ENCODE measurements around the gene MED23.

The MED23 gene

GRCh38 chr6:131627724-131628682, at the start of gene MED23:
MED23 (minus strand) TSS chr6:131628242; CDS start chr6:131628049, 193 bp downstream.
- FAIRE-seq: no peak

GRCh38 chr6:131673184-131673583, 45.1 kb upstream of the MED23 start:
- FAIRE-seq: no peak

GRCh38 chr6:131669891-131670290, 41.8 kb upstream of the MED23 start:
- no peak for FAIRE-seq

GRCh38 chr6:131663578-131664165, 35.6 kb upstream of the MED23 start:
- FAIRE-seq: no peak

GRCh38 chr6:131660195-131660594, 32.2 kb upstream of the MED23 start:
- FAIRE-seq: no peak

- FAIRE-seq: no peak
These were observed 30.2 kb upstream of the MED23 start for GRCh38 chr6:131658287-131658686.

- FAIRE-seq: no peak
These were observed 29.6 kb upstream of the MED23 start for GRCh38 chr6:131657630-131658111.

GRCh38 chr6:131657222-131657621, 29.2 kb upstream of the MED23 start:
- no peak for FAIRE-seq

- FAIRE-seq: no peak
These were observed 28.6 kb upstream of the MED23 start for GRCh38 chr6:131656667-131657066.

GRCh38 chr6:131655951-131656350, 27.9 kb upstream of the MED23 start:
- no peak for FAIRE-seq

- FAIRE-seq: no peak
These were observed 27.3 kb upstream of the MED23 start for GRCh38 chr6:131655387-131655786.

GRCh38 chr6:131654326-131654725, 26.3 kb upstream of the MED23 start:
- FAIRE-seq: no peak

- no peak for FAIRE-seq
These were observed 24.4 kb upstream of the MED23 start for GRCh38 chr6:131652472-131652871.

- no peak for FAIRE-seq
These were observed 23.7 kb upstream of the MED23 start for GRCh38 chr6:131651782-131652181.

- FAIRE-seq: no peak
These were observed 18.2 kb upstream of the MED23 start for GRCh38 chr6:131646249-131646670.

- no peak for FAIRE-seq
These were observed 17.8 kb upstream of the MED23 start for GRCh38 chr6:131645846-131646245.

- FAIRE-seq: no peak
These were observed 16.9 kb upstream of the MED23 start for GRCh38 chr6:131644921-131645320.

- FAIRE-seq: no peak
These were observed 15.9 kb upstream of the MED23 start for GRCh38 chr6:131643855-131644460.

- FAIRE-seq: no peak
These were observed 15.1 kb upstream of the MED23 start for GRCh38 chr6:131642987-131643611.

- no peak for FAIRE-seq
These were observed 14.5 kb upstream of the MED23 start for GRCh38 chr6:131642565-131642964.

GRCh38 chr6:131641554-131641953, 13.5 kb upstream of the MED23 start:
- no peak for FAIRE-seq

- no peak for FAIRE-seq
These were observed 12.5 kb upstream of the MED23 start for GRCh38 chr6:131640576-131640975.

- FAIRE-seq: no peak
These were observed 12.1 kb upstream of the MED23 start for GRCh38 chr6:131640100-131640499.
